ENCODE data around the gene HOXB5.

The HOXB5 gene

GRCh38 chr17:48636177-48637018 lies 42.8 kb upstream of the HOXB5 start (continued):
- TF ChIP-seq ZBTB6 (tag by site-specific recombination; IDR thresholded peaks at IDR 0.05) (peak; percentile 57; the same call in 1 of the 2 replicates), ZNF214 (tag by site-specific recombination; IDR thresholded peaks at IDR 0.05; ENCODE audit: borderline replicate concordance) (no peak), ZNF362 (tag by site-specific recombination; IDR thresholded peaks at IDR 0.05) (peak; percentile 92), ZBTB20 (tag by site-specific recombination; IDR thresholded peaks at IDR 0.05) (peak; percentile 80), ZNF335 (tag by site-specific recombination; conservative IDR thresholded peaks at IDR 0.05) (peak; percentile 58), ZXDB (tag by site-specific recombination; IDR thresholded peaks at IDR 0.05) (peak; percentile 54; the same call in 1 of the 2 replicates), ZBTB17 (tag by site-specific recombination; IDR thresholded peaks at IDR 0.05) (peak; percentile 71), ZBTB8A (tag by site-specific recombination; IDR thresholded peaks at IDR 0.05) (peak; percentile 77), ZNF610 (tag by site-specific recombination; IDR thresholded peaks at IDR 0.05; ENCODE audit: borderline replicate concordance) (no peak), ZNF660 (tag by site-specific recombination; IDR thresholded peaks at IDR 0.05) (peak; percentile 64), PRDM10 (tag by site-specific recombination; IDR thresholded peaks at IDR 0.05) (no peak), ZBTB26 (tag by site-specific recombination; optimal IDR thresholded peaks at IDR 0.05) (peak; percentile 19)

GRCh38 chr17:48634493-48635208 lies 41.1 kb upstream of the HOXB5 start:
- peak overlapping the region; percentile 4; the same call in 1 of the 2 replicates for H3K27ac ChIP-seq (ENCODE audit: extremely low read depth, low read depth, low read length)
- H3K9me3 ChIP-seq (ENCODE audit: control insufficient read depth, insufficient read depth, low read depth, low read length), result no peaks in the 10 kb centered on the region
- ChIA-PET CTCF (interaction anchor here (0.6 to 2.9 kb wide), 4 partner anchors 9 to 1389 kb away, joined by 3 to 37 read pairs (median 4); partner anchors contain the start of gene HOXB9), POLR2A (no interaction called here)
- TF ChIP-seq ZNF629 (tag by site-specific recombination; IDR thresholded peaks at IDR 0.05), result no peak
- peaks cover 8 to 56% of the 10 kb centered on the region in 2 experiments; a peak in 2 of 3 replicates for H3K36me3 ChIP-seq (ENCODE audit: control insufficient read depth in 2 of 2, insufficient read depth in 1 of 2, low read length in 2 of 2)
- no peaks in the 10 kb centered on the region for H3K4me1 ChIP-seq (ENCODE audit: control insufficient read depth, insufficient read depth, low read length)
- H3K4me3 ChIP-seq (ENCODE audit: low read depth, low read length), result no peak overlapping the region
